ENCODE measurements around the gene ATAD5. TPM values are rescaled to one million over a fixed set of nuclear protein-coding genes. Genes with fewer than 3 reads are reported as not detected.

The ATAD5 gene
- polyA plus RNA-seq, 1 donor from 2014 or later = 6.3 TPM

- Histone ChIP-seq H4K20me1 (ENCODE audit: insufficient read depth) (no peaks in the 10 kb centered on the region), H3K27ac (ENCODE audit: low read length) (no peak overlapping the region), H3K27me3 (ENCODE audit: insufficient read depth, low read depth, low read length) (peaks cover 32% of the 10 kb centered on the region)
These were observed 94.8 kb downstream of the ATAD5 start for GRCh38 chr17:30926516-30926915.

DNA sequence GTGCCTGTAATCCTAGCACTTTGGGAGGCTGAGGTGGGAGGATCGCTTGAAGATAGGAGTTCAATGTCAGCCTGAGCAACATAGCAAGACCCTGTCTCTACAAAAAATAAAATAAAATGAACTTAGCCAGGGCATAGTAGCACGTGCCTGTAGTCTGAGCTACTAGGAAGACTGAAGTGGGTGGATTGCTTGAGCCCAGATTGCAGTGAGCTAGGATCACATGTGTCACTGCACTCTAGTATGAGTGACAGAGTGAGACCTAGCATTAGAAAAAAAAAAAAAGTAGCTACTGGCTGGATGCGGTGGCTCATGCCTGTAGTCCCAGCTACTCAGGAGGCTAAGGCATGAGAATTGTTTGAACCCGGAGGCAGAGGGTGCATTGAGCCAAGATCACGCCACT is 96.0 kb downstream of the ATAD5 start:
- H3K4me2 ChIP-seq (ENCODE audit: low read length) = no peak overlapping the region
- no peak overlapping the region for H3K4me3 ChIP-seq (ENCODE audit: low read length)
- no peaks in the 10 kb centered on the region for H3F3A ChIP-seq (ENCODE audit: insufficient read depth, low read length, poor library complexity, severe bottlenecking)
- no peaks in the 10 kb centered on the region for H3K36me3 ChIP-seq (ENCODE audit: insufficient read depth, low read length)
- no peaks in the 10 kb centered on the region for H3K9me3 ChIP-seq (ENCODE audit: low read length)
- H3K27me3 ChIP-seq (ENCODE audit: insufficient read depth, low read depth, low read length) = peaks cover 20% of the 10 kb centered on the region
- H3K27ac ChIP-seq (ENCODE audit: low read length) = no peak overlapping the region
- H3K9ac ChIP-seq (ENCODE audit: low read length) = no peak overlapping the region
- no peaks in the 10 kb centered on the region for H4K20me1 ChIP-seq (ENCODE audit: insufficient read depth)
- H3K79me2 ChIP-seq (replicated peaks; ENCODE audit: insufficient read depth, low read length) = no peaks in the 10 kb centered on the region
- TF ChIP-seq POLR2AphosphoS5 (IDR thresholded peaks at IDR 0.05) = no peak
- no peak for TF ChIP-seq EP300 (conservative IDR thresholded peaks at IDR 0.05; ENCODE audit: poor library complexity, severe bottlenecking)
- TF ChIP-seq CTCF (IDR thresholded peaks at IDR 0.05; ENCODE audit: poor library complexity, severe bottlenecking) = no peak
- TF ChIP-seq, protein P1, sequence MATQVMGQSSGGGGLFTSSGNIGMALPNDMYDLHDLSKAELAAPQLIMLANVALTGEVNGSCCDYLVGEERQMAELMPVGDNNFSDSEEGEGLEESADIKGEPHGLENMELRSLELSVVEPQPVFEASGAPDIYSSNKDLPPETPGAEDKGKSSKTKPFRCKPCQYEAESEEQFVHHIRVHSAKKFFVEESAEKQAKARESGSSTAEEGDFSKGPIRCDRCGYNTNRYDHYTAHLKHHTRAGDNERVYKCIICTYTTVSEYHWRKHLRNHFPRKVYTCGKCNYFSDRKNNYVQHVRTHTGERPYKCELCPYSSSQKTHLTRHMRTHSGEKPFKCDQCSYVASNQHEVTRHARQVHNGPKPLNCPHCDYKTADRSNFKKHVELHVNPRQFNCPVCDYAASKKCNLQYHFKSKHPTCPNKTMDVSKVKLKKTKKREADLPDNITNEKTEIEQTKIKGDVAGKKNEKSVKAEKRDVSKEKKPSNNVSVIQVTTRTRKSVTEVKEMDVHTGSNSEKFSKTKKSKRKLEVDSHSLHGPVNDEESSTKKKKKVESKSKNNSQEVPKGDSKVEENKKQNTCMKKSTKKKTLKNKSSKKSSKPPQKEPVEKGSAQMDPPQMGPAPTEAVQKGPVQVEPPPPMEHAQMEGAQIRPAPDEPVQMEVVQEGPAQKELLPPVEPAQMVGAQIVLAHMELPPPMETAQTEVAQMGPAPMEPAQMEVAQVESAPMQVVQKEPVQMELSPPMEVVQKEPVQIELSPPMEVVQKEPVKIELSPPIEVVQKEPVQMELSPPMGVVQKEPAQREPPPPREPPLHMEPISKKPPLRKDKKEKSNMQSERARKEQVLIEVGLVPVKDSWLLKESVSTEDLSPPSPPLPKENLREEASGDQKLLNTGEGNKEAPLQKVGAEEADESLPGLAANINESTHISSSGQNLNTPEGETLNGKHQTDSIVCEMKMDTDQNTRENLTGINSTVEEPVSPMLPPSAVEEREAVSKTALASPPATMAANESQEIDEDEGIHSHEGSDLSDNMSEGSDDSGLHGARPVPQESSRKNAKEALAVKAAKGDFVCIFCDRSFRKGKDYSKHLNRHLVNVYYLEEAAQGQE (IDR thresholded peaks at IDR 0.05; ENCODE audit: borderline replicate concordance) = no peak
- no peak for TF ChIP-seq SMC3 (conservative IDR thresholded peaks at IDR 0.05; ENCODE audit: poor library complexity)
- no peak for TF ChIP-seq EZH2 (IDR thresholded peaks at IDR 0.05; ENCODE audit: borderline replicate concordance, insufficient read depth, low read length, poor library complexity, severe bottlenecking)
- no peak for TF ChIP-seq MXI1 (conservative IDR thresholded peaks at IDR 0.05; ENCODE audit: poor library complexity, severe bottlenecking)
- TF ChIP-seq TAF1 (IDR thresholded peaks at IDR 0.05; ENCODE audit: low read depth) = no peak
- no peak overlapping the region for H2AFZ ChIP-seq (ENCODE audit: low read depth, low read length)
- H3K9me2 ChIP-seq (ENCODE audit: insufficient read depth, low read length) = no peaks in the 10 kb centered on the region

More at GRCh38 chr17:30926516-30926915, 94.8 kb downstream of the ATAD5 start:
- H3K79me2 ChIP-seq (replicated peaks; ENCODE audit: insufficient read depth, low read length) = no peaks in the 10 kb centered on the region
- H3K36me3 ChIP-seq (ENCODE audit: insufficient read depth, low read length) = no peaks in the 10 kb centered on the region
- H3K9ac ChIP-seq (ENCODE audit: low read length) = no peak overlapping the region
- H3K9me3 ChIP-seq (ENCODE audit: low read length) = no peaks in the 10 kb centered on the region
- H2AFZ ChIP-seq (ENCODE audit: low read depth, low read length) = no peak overlapping the region
- no peaks in the 10 kb centered on the region for H3K9me2 ChIP-seq (ENCODE audit: insufficient read depth, low read length)
- no peaks in the 10 kb centered on the region for H3F3A ChIP-seq (ENCODE audit: insufficient read depth, low read length, poor library complexity, severe bottlenecking)
- H3K4me3 ChIP-seq (ENCODE audit: low read length) = no peak overlapping the region
- TF ChIP-seq MXI1 (conservative IDR thresholded peaks at IDR 0.05; ENCODE audit: poor library complexity, severe bottlenecking) = no peak
- H3K4me2 ChIP-seq (ENCODE audit: low read length) = no peak overlapping the region

GRCh38 chr17:30928584-30928983 is 96.8 kb downstream of the ATAD5 start:
- H3K9ac ChIP-seq (ENCODE audit: low read length) = no peak overlapping the region

More at GRCh38 chr17:30928584-30928983, 96.8 kb downstream of the ATAD5 start:
- H3K4me3 ChIP-seq (ENCODE audit: low read length) = no peak overlapping the region
- H4K20me1 ChIP-seq (ENCODE audit: insufficient read depth) = no peaks in the 10 kb centered on the region
- TF ChIP-seq POLR2AphosphoS5 (IDR thresholded peaks at IDR 0.05) = no peak
- H3K9me2 ChIP-seq (ENCODE audit: insufficient read depth, low read length) = no peaks in the 10 kb centered on the region
- H3K27ac ChIP-seq (ENCODE audit: low read length) = no peak overlapping the region
- no peak overlapping the region for H3K4me2 ChIP-seq (ENCODE audit: low read length)
- no peaks in the 10 kb centered on the region for H3F3A ChIP-seq (ENCODE audit: insufficient read depth, low read length, poor library complexity, severe bottlenecking)
- H3K79me2 ChIP-seq (replicated peaks; ENCODE audit: insufficient read depth, low read length) = no peaks in the 10 kb centered on the region
- H3K27me3 ChIP-seq (ENCODE audit: insufficient read depth, low read depth, low read length) = peaks cover 12% of the 10 kb centered on the region
- no peak overlapping the region for H2AFZ ChIP-seq (ENCODE audit: low read depth, low read length)
- no peaks in the 10 kb centered on the region for H3K9me3 ChIP-seq (ENCODE audit: low read length)
- H3K36me3 ChIP-seq (ENCODE audit: insufficient read depth, low read length) = no peaks in the 10 kb centered on the region

Data from neural cell (in vitro differentiated cells).